Fibroblast of mammary gland (primary cell): ENCODE data around the gene RALGDS.

Experiments
- DNase-seq: peaks from one replicate; pipeline ENCODE4 v3.0.0-alpha.2; 2010; ENCODE audit warnings: low read depth
- H3K4me3 ChIP-seq: 2 replicates; pipeline ENCODE4 v1.5.1; 2011; ENCODE audit warnings: low read depth, mild to moderate bottlenecking, low read length, moderate library complexity; ENCODE audit not compliant: control insufficient read depth
- TF ChIP-seq, protein P1 (sequence below): conservative IDR thresholded peaks from 2 replicates; pipeline ENCODE4 v1.5.1; 2011; ENCODE audit warnings: low read depth, low read length, inconsistent platforms; ENCODE audit not compliant: control insufficient read depth, insufficient read depth

RALGDS gene

DNA sequence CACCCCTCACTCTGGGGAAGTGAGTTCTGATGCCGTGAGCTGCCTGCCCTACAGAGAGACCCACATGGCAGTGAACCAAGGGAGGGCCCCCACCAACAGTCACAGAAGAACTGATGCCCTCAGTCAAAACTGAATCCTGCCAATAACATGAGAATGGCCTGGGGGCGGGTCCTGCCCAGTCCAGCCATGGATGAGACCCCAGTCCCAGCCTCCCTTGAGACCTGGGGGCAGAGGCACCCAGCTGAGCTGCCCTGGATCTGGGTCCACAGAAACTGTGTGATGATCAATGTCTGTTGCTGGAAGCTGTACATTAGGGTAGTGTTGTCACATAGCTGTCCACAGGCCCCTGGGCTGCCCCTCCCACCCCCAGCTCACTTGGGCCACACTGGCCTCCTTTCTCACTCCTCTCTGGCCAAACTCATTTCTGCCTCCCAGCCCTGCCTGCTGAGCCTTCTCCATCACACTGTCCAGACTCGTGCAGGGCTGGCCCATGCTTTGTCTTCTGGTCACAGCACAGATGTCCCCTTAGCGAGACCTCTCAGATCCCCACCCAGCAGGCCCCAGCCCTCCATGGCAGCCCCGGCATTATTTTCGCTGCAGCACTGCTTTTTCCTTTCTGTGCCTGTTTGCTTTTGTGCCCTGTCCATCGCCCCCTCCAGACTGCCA lies 25.8 kb upstream of the RALGDS start:
- H3K4me3 ChIP-seq = no peak overlapping the region
- DNase-seq = no peak
- TF ChIP-seq, protein P1, sequence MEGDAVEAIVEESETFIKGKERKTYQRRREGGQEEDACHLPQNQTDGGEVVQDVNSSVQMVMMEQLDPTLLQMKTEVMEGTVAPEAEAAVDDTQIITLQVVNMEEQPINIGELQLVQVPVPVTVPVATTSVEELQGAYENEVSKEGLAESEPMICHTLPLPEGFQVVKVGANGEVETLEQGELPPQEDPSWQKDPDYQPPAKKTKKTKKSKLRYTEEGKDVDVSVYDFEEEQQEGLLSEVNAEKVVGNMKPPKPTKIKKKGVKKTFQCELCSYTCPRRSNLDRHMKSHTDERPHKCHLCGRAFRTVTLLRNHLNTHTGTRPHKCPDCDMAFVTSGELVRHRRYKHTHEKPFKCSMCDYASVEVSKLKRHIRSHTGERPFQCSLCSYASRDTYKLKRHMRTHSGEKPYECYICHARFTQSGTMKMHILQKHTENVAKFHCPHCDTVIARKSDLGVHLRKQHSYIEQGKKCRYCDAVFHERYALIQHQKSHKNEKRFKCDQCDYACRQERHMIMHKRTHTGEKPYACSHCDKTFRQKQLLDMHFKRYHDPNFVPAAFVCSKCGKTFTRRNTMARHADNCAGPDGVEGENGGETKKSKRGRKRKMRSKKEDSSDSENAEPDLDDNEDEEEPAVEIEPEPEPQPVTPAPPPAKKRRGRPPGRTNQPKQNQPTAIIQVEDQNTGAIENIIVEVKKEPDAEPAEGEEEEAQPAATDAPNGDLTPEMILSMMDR = no peak

DNA sequence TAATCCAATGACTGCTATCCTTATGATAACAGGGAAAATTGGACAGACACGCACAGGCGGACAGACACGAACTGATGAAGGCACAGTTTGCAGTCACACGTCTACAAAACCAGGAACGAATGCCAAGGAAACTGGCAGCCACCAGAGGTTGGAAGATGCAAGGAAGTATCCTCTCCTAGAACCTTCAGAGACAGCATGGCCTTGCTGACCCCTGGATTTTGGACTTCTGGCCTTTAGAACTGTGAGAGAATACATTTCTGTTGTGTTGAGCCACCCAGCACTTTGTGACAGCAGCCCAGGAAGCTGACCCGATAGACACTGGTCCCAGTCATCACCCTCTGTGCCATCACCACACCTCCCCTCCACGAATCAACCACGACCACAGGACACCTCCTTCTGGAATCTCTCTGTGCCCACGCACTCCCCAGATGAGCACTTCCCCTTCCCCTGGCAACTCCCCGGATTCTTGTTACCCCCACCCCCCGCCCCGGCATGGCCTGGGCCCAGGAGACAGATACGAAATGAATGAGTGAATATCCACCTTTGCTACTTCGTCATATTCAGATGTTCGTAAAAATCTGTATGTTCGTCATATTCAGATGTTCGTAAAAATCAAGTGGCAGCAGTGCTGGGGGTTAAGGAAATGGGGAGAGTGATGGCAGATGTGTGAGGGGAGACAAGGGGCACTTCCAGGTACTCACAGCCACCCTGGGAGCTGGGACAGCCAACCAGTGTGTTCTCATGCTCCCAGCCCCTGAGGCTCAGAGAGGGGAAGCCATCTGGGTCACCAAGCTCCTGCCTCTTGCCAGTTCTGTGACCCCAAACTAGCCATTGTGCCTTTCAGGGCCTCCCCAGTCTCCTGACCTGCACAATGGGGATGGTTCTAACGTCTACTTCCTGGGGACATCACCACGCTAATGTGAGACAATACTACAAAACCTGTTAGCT lies 24.1 kb upstream of the RALGDS start:
- no peak overlapping the region for H3K4me3 ChIP-seq
- DNase-seq = no peak
- TF ChIP-seq, protein P1 = no peak

DNA sequence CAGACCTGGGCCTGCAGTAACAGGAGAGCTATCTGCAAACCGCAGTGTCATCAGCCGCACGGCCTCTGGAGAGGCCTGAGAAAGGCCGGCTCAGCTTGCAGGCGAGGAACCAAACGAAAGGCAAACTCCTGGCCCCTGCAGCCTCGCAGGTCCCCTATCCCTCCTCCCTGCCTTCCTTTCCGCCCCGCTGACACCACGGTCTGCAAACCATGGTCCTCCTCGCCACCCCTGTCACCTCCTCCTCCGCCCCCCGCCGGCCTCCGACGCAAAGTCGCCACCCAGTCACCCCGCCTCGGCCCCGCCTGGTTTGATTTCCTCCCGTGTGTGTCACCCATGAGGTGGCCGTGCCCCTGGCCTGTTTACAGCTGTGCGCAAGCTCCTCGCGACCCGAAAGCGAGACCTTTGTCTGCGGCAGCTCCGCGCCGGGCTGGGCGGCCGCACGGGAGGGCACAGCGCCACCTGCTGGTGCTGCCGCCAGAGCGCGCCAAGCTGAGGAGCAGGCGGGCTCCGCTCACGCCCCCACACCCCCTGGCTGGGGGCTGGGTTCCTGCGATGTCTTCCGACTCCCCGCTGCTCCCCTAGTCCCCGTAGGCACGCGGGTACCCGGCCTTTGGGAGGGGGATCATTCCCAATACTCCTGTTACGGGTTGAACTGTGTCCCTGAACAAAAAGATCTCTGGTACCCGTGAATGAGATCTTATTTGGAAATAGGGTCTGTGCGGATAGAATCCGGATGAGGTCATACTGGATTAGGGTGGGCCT lies 23.3 kb upstream of the RALGDS start:
- TF ChIP-seq, protein P1 = peak; percentile 56
- DNase-seq = peak; percentile 30

DNA sequence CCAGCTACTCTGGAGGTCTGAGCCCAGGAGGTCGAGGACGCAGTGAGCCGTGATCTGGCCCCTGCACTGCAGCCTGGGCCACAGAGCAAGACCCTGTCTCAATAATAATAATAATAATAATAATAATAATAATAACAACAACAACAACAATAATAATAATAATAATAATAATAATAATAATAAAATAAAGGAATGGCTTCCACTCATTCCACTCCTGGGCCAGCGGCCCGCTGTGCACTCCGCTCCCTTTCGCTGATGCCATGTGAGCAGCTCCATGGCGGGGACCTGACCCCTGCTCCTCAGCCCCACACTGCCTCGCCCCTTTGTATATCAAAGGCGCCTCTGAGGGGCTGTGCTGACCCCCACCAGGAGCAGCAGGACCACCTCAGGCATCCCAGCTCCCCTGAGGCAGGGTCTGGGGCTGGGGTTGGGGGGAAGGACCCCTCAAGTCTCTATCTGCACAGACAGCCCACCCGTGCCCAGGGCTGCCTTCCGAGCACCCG lies 22.6 kb upstream of the RALGDS start:
- no peak overlapping the region for H3K4me3 ChIP-seq
- TF ChIP-seq, protein P1 = no peak
- no peak for DNase-seq

More for the DNA sequence above, 23.3 kb upstream of the RALGDS start:
- peak overlapping the region; percentile 34 for H3K4me3 ChIP-seq

DNA sequence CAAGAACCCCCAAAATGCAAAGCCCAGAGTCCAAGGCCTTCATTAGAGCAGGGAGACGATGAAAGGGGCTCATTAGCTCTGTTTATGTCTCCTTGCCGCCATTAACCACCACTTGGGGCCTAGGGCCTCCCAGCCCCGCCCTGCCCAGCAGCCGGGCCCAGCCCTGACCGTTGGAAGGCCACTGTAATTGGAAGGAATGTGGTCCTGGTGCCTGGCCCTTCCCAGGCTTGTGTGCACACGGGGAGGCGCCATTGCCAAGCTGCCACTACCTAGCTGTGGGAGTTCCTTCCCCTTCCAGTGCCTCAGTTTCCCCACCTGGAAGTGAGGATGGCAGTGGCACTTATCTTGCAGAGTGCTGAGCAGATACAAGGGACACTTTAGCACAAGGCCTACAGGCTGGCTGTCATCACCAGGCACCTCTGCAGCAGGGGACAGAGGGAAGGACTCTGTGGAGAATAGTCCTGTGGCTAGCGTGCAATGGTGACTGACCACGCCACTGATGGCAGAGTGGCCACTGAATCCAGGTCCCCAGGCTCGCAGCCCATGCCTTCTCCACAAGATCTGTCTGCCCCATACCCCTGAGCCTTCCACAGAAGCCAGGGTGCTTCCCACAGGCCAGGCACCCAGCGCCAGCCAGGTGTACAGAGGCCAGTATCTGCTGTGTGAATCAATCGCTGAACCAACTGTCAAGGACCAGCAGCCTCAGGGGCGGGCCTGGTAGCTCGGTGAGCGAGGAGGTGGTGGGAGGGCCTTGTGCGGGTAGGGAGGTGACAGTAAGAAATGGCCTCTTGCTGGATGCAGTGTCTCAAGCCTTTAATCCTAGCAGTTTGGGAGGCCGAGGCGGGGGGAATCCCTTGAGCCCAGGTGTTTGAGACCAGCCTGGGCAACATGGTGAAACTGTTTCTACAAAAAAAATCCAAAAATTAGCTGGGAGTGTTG lies 21.9 kb upstream of the RALGDS start:
- no peak overlapping the region for H3K4me3 ChIP-seq
- DNase-seq = no peak
- TF ChIP-seq, protein P1 = no peak
